ENCODE results near the gene TRPM5. TPM values are rescaled to one million over a fixed set of nuclear protein-coding genes. Genes with fewer than 3 reads are reported as not detected.

The TRPM5 gene
- total and polyA plus RNA-seq, 2 of the 4 experiments (the other 2 are of a cell fraction): not detected

DNA sequence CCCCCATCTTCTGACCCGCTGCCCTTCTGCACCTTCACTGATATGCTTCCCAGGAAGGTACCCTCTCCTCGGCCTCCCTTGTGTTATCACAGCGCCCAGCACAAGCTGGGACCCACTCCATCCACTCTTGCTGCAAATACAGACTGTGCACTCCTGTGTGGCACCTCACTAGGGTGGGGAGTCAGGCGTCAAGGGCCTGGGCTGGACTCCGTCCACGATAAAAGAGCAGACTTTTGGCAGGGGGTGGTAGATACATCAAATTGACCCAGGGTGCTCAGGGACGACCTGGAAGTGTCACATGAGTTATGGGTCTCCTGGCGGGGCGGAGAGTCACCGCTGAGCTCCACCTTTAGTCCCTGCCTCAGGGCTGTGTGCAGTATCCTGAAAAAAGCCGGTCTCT is 908 bp downstream of the TRPM5 start:
- no TSS peak for BruUV-seq (replicated peaks)
- Histone ChIP-seq H3K4me2 (ENCODE audit: low read depth, low read length) (no peak overlapping the region), H2AK9ac (replicated peaks; ENCODE audit: low read depth, low read length, poor library complexity) (no peak overlapping the region), H3K79me1 (ENCODE audit: low read depth in 1 of 2, low read length in 2 of 2) (no peaks in the 10 kb centered on the region), H3K36me3 (ENCODE audit: control insufficient read depth, insufficient read depth, low read length) (no peaks in the 10 kb centered on the region), H4K20me1 (ENCODE audit: insufficient read depth, low read length) (no peaks in the 10 kb centered on the region), H3K56ac (ENCODE audit: extremely low read depth, insufficient read depth, low read length) (no peak overlapping the region), H3K18ac (ENCODE audit: low read depth, low read length) (no peak overlapping the region), H3K9ac (ENCODE audit: low read depth, low read length) (no peak overlapping the region), H3K9me1 (ENCODE audit: insufficient read depth, low read length) (no peaks in the 10 kb centered on the region), H2BK15ac (ENCODE audit: low read depth, low read length) (no peak overlapping the region), H3K9me3 (ENCODE audit: control insufficient read depth, insufficient read depth, low read length) (no peaks in the 10 kb centered on the region; the same call in 1 of the 2 replicates), H3K23ac (ENCODE audit: low read depth, low read length) (no peak overlapping the region), H4K5ac (ENCODE audit: low read depth, low read length) (no peak overlapping the region), H3K27ac (ENCODE audit: insufficient read depth, low read length) (no peak overlapping the region), H2BK20ac (ENCODE audit: low read depth, low read length) (no peak overlapping the region), H4K91ac (ENCODE audit: insufficient read depth, low read depth, low read length) (no peak overlapping the region), H2BK120ac (ENCODE audit: low read depth, low read length) (no peak overlapping the region), H2AFZ (replicated peaks; ENCODE audit: low read length, poor library complexity) (no peak overlapping the region), H2BK5ac (ENCODE audit: low read depth, low read length, poor library complexity, severe bottlenecking) (no peak overlapping the region), H3K4me3 (ENCODE audit: insufficient read depth, low read depth, low read length) (no peak overlapping the region), H3K14ac (replicated peaks; ENCODE audit: low read depth, low read length) (no peak overlapping the region), H3K27me3 (ENCODE audit: control insufficient read depth, insufficient read depth, low read length) (peaks cover 45% of the 10 kb centered on the region), H2AK5ac (ENCODE audit: low read depth, low read length) (no peak overlapping the region), H3K4ac (ENCODE audit: low read depth, low read length) (no peak overlapping the region), H4K8ac (ENCODE audit: low read depth in 2 of 2, low read length in 2 of 2) (no peak overlapping the region), H3K4me1 (ENCODE audit: control insufficient read depth, insufficient read depth, low read length) (no peaks in the 10 kb centered on the region)
- DNase-seq: no peak
- dilution Hi-C loops (cut with HindIII; ENCODE audit: low sequenced_read_pairs, unreplicated experiment) (no loop called here), intact Hi-C loops (cut with micrococcal nuclease) (no loop called here), in situ Hi-C loops (cut with MboI; ENCODE audit: low sequenced_read_pairs) (no loop called here)
- 100% methylated on average over 1 of the region's 11 CpGs; no CpG with 5 or more reads in 1 of the 2 experiments for WGBS, 2 experiments (ENCODE audit: extremely low coverage in 2 of 2, insufficient read length in 1 of 2)
- ChIA-PET POLR2A (ENCODE audit: unreplicated experiment) (no interaction called here), CTCF (no interaction called here)
- TF ChIP-seq CHD1 (IDR thresholded peaks at IDR 0.05; ENCODE audit: low read depth, low read length) (no peak), MAZ (IDR thresholded peaks at IDR 0.05; ENCODE audit: borderline replicate concordance, low read depth, low read length) (no peak), USF2 (IDR thresholded peaks at IDR 0.05; ENCODE audit: low read depth, low read length) (no peak), POLR2A (IDR thresholded peaks at IDR 0.05; ENCODE audit: low read depth, low read length) (no peak), NFE2L2 (IDR thresholded peaks at IDR 0.05; ENCODE audit: low read depth, low read length) (no peak), SMC3 (IDR thresholded peaks at IDR 0.05; ENCODE audit: low read depth, low read length) (no peak), RCOR1 (IDR thresholded peaks at IDR 0.05; ENCODE audit: insufficient replicate concordance, low read length) (no peak), RAD21 (IDR thresholded peaks at IDR 0.05; ENCODE audit: low read length) (no peak), MXI1 (IDR thresholded peaks at IDR 0.05; ENCODE audit: borderline replicate concordance, low read depth, low read length) (no peak), BHLHE40 (IDR thresholded peaks at IDR 0.05; ENCODE audit: low read depth, low read length) (no peak), MAFK (IDR thresholded peaks at IDR 0.05; ENCODE audit: low read depth, low read length) (no peak), FOS (IDR thresholded peaks at IDR 0.05; ENCODE audit: low read depth, low read length) (no peak), ELK1 (IDR thresholded peaks at IDR 0.05; ENCODE audit: borderline replicate concordance, low read depth, low read length) (no peak), RFX5 (IDR thresholded peaks at IDR 0.05; ENCODE audit: low read depth, low read length) (no peak), CEBPB (IDR thresholded peaks at IDR 0.05; ENCODE audit: low read depth, low read length) (no peak)
- TF ChIP-seq, protein P1, sequence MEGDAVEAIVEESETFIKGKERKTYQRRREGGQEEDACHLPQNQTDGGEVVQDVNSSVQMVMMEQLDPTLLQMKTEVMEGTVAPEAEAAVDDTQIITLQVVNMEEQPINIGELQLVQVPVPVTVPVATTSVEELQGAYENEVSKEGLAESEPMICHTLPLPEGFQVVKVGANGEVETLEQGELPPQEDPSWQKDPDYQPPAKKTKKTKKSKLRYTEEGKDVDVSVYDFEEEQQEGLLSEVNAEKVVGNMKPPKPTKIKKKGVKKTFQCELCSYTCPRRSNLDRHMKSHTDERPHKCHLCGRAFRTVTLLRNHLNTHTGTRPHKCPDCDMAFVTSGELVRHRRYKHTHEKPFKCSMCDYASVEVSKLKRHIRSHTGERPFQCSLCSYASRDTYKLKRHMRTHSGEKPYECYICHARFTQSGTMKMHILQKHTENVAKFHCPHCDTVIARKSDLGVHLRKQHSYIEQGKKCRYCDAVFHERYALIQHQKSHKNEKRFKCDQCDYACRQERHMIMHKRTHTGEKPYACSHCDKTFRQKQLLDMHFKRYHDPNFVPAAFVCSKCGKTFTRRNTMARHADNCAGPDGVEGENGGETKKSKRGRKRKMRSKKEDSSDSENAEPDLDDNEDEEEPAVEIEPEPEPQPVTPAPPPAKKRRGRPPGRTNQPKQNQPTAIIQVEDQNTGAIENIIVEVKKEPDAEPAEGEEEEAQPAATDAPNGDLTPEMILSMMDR (conservative IDR thresholded peaks at IDR 0.05; ENCODE audit: low read depth, low read length): no peak
- ATAC-seq (ENCODE audit: low read depth): no peak
